DND-41 (cell line): ENCODE results near the gene BTN3A1.

ENCODE experiments used
- EZH2 ChIP-seq: IDR thresholded peaks from 3 replicates; pipeline ENCODE4 v1.6.1; 2012; ENCODE audit warnings: borderline replicate concordance, low read depth, mild to moderate bottlenecking, moderate library complexity, low read length, inconsistent platforms; ENCODE audit not compliant: severe bottlenecking
- TF ChIP-seq, protein P1 (sequence below): IDR thresholded peaks from 2 replicates; pipeline ENCODE4 v1.5.1; 2012; ENCODE audit warnings: borderline replicate concordance, low read length, moderate library complexity, mild to moderate bottlenecking; ENCODE audit not compliant: poor library complexity, severe bottlenecking; ENCODE audit errors: extremely low read depth

DNA sequence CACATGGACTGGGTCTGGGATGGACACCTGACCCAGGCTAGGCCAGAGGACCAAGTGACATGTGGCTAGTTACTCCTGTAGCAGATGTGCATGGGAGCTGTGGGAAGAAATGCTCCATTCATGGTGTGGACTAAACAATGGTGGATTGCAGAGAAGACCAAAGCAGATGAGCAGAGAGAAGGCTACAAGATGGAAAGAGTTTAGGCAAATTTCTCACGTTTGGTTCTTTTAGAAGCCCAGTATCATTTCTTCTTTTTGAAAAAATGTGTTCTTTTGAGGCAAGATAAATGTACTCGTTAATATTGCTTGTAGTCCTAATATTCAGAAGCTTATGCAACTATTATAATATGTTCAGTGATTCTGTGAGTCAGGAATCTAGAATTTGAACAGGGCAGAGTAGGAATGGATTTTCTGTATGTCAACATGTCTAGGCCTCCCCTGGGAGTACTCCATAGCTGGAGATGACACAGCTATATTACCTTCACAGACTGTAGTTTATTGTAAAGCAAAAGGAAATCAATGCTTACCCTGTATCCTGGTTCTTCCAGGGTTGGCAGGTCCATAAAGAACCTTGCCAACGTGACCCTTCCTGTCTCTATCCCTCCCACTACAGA, 53.4 kb downstream of the BTN3A1 start:
- TF ChIP-seq, protein P1, sequence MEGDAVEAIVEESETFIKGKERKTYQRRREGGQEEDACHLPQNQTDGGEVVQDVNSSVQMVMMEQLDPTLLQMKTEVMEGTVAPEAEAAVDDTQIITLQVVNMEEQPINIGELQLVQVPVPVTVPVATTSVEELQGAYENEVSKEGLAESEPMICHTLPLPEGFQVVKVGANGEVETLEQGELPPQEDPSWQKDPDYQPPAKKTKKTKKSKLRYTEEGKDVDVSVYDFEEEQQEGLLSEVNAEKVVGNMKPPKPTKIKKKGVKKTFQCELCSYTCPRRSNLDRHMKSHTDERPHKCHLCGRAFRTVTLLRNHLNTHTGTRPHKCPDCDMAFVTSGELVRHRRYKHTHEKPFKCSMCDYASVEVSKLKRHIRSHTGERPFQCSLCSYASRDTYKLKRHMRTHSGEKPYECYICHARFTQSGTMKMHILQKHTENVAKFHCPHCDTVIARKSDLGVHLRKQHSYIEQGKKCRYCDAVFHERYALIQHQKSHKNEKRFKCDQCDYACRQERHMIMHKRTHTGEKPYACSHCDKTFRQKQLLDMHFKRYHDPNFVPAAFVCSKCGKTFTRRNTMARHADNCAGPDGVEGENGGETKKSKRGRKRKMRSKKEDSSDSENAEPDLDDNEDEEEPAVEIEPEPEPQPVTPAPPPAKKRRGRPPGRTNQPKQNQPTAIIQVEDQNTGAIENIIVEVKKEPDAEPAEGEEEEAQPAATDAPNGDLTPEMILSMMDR, result no peak
- TF ChIP-seq EZH2, result no peak
